HepG2 (cell line): Measurements from ENCODE around the gene SMAD3. TPM values are rescaled to one million over a fixed set of nuclear protein-coding genes. Genes with fewer than 3 reads are reported as not detected.

ENCODE experiments used
- EEA1 ChIP-seq: sonication (generic); formaldehyde crosslinking; IDR thresholded peaks from 2 replicates; pipeline ENCODE4 v1.5.1; 2020; ENCODE audit warnings: mild to moderate bottlenecking, missing genetic modification reagents, borderline replicate concordance
- FLYWCH1 ChIP-seq: sonication (generic); formaldehyde crosslinking; IDR thresholded peaks from 2 replicates; pipeline ENCODE4 v1.8.1; 2023; ENCODE audit warnings: mild to moderate bottlenecking, missing genetic modification reagents
- GATAD1 ChIP-seq: IDR thresholded peaks from 2 replicates; pipeline ENCODE4 v1.6.1; 2016; ENCODE audit warnings: missing genetic modification reagents, missing compliant biosample characterization
- HOXA3 ChIP-seq: sonication (generic); formaldehyde crosslinking; IDR thresholded peaks from 2 replicates; pipeline ENCODE4 v1.5.0; 2020; ENCODE audit warnings: missing genetic modification reagents
- JUND ChIP-seq: sonication (generic); formaldehyde crosslinking; IDR thresholded peaks from 2 replicates; pipeline ENCODE4 v1.8.0; 2022; ENCODE audit warnings: mild to moderate bottlenecking, missing genetic modification reagents
- MIER3 ChIP-seq: IDR thresholded peaks from 2 replicates; pipeline ENCODE4 v1.6.1; 2016; ENCODE audit warnings: missing compliant biosample characterization, borderline replicate concordance
- ONECUT2 ChIP-seq: sonication (generic); formaldehyde crosslinking; IDR thresholded peaks from 2 replicates; pipeline ENCODE4 v1.4.0; 2020; ENCODE audit warnings: missing genetic modification reagents
- RORA ChIP-seq: sonication (generic); formaldehyde crosslinking; IDR thresholded peaks from 2 replicates; pipeline ENCODE4 v1.5.0; 2020; ENCODE audit warnings: mild to moderate bottlenecking, missing genetic modification reagents, moderate library complexity
- XBP1 ChIP-seq: sonication (generic); formaldehyde crosslinking; IDR thresholded peaks from 2 replicates; pipeline ENCODE4 v1.5.0; 2020; ENCODE audit warnings: missing genetic modification reagents
- XRCC5 ChIP-seq: fragments of 200-400 bp; formaldehyde crosslinking; optimal IDR thresholded peaks from 2 replicates; pipeline ENCODE3; 2017; ENCODE audit warnings: mild to moderate bottlenecking, low read length
- ZBTB3 ChIP-seq: sonication (generic); formaldehyde crosslinking; IDR thresholded peaks from 2 replicates; pipeline ENCODE4 v1.4.0; 2020; ENCODE audit warnings: low read depth, mild to moderate bottlenecking, moderate library complexity, missing genetic modification reagents, borderline replicate concordance
- ZBTB44 ChIP-seq: sonication (generic); formaldehyde crosslinking; IDR thresholded peaks from 2 replicates; pipeline ENCODE4 v1.4.0; 2020; ENCODE audit warnings: missing genetic modification reagents
- ZFP1 ChIP-seq: IDR thresholded peaks from 2 replicates; pipeline ENCODE4 v1.6.1; 2016
- ZFP36L2 ChIP-seq: sonication (generic); formaldehyde crosslinking; IDR thresholded peaks from 2 replicates; pipeline ENCODE4 v1.4.0; 2020; ENCODE audit warnings: missing genetic modification reagents
- ZKSCAN1 ChIP-seq: fragments of 150-350 bp; IDR thresholded peaks from 2 replicates; pipeline ENCODE4 v1.6.1; 2014; ENCODE audit warnings: low read length
- ZMAT5 ChIP-seq: sonication (generic); formaldehyde crosslinking; IDR thresholded peaks from 2 replicates; pipeline ENCODE4 v1.5.0; 2020; ENCODE audit warnings: mild to moderate bottlenecking, low read depth, missing genetic modification reagents, borderline replicate concordance
- ZNF350 ChIP-seq: sonication (generic); formaldehyde crosslinking; IDR thresholded peaks from 2 replicates; pipeline ENCODE4 v1.4.0; 2020; ENCODE audit warnings: mild to moderate bottlenecking, low read depth, missing genetic modification reagents, borderline replicate concordance
- ZNF550 ChIP-seq: sonication (generic); formaldehyde crosslinking; IDR thresholded peaks from 2 replicates; pipeline ENCODE4 v1.4.0; 2020; ENCODE audit warnings: mild to moderate bottlenecking, missing genetic modification reagents, borderline replicate concordance
- ZSCAN25 ChIP-seq: sonication (generic); formaldehyde crosslinking; IDR thresholded peaks from 2 replicates; pipeline ENCODE4 v1.8.0; 2022; ENCODE audit warnings: mild to moderate bottlenecking, missing genetic modification reagents
- polyA plus RNA-seq, 8 experiments: library from polyadenylated mRNA; depleted of rRNA in 3 of 8; stranded (reverse) in 7 of 8; unstranded in 1 of 8; fragments of >200 nt; fragmentation: Illumina TruSeq in 4 of 8; extraction: Trizol in 4 of 8; gene quantifications; 2 replicates each; pipeline versions ENCODE4 v1.2.1 to v1.2.3, GENCODE V29; 2011 to 2016; ENCODE audit warnings: low read depth in 4 of 8, missing spikeins in 1 of 8, mixed read lengths in 1 of 8; ENCODE audit not compliant: insufficient read depth in 1 of 8
- total RNA-seq, 5 experiments: library from RNA; depleted of rRNA; stranded (reverse); fragments of >200 nt; fragmentation: Illumina TruSeq; extraction: Trizol; gene quantifications; 2 replicates each; pipeline ENCODE4 v1.2.3, GENCODE V29; 2016; ENCODE audit warnings: low read depth in 1 of 5
- TF ChIP-seq, protein P1 (sequence below): sonication (generic); formaldehyde crosslinking; IDR thresholded peaks from 2 replicates; pipeline ENCODE4 v1.5.0; 2020; ENCODE audit warnings: mild to moderate bottlenecking, missing genetic modification reagents
- TF ChIP-seq, protein P2 (sequence below): sonication (generic); formaldehyde crosslinking; IDR thresholded peaks from 2 replicates; pipeline ENCODE4 v1.8.0; 2022; ENCODE audit warnings: mild to moderate bottlenecking, missing genetic modification reagents, moderate library complexity
- TF ChIP-seq, protein P3 (sequence below): sonication (generic); formaldehyde crosslinking; conservative IDR thresholded peaks from 2 replicates; pipeline ENCODE4 v1.8.0; 2022; ENCODE audit warnings: low read depth, missing genetic modification reagents
- TF ChIP-seq, protein P4 (sequence below): sonication (generic); formaldehyde crosslinking; IDR thresholded peaks from 2 replicates; pipeline ENCODE4 v1.8.0; 2022; ENCODE audit warnings: missing genetic modification reagents, low read depth, mild to moderate bottlenecking, borderline replicate concordance

Gene SMAD3
- total and polyA plus RNA-seq, 2 of the 13 experiments (the other 11 are each of a cell fraction or from before 2014, with no cell fraction given), result 8.6 to 56.3 TPM

DNA sequence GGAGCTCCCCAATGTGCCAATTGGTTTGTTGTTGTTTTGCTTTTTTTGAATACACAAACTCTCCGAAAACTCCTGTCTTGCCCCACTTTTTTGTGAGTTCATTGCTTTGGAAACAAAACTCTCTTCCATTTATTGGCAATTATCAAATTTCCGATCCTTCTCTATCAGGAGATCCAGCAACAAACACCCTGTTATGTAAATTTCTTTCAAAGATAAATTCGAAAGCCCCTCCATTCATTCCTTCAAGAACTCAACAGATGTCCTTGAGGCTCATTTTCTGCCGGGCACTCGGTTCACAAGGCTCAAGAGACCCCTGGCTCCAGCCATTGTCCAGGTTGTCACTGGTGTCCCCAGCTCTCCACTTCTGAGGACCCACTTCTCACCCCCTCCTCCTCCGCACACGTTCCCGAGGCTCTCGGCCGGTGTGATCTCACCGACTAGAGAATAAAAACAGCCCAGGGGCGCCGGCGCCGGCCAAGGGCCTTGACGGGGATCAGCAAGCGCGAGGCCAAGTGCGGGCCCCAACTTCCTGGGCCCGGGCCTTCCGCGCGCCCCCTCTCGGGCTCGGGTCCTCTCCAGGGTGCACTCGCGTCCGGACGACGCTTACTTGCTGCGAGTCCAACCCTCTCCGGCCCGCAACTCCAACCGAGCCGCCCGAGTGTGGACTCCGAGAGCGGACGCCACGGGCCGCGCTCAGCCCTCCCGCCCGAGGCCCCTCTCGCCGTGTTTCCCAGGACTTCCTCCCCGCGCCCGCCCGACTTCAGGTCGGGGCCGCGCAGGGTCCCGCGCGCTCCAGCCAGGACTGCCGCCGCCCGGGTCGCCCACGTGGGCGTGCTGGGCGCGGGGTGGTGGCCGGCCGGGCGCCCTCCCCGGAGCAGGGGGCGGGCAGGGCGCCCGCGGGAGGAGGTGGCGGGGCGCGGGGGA, 533 bp upstream of the SMAD3 start (continued):
- TF ChIP-seq JUND (CRISPR knock-in tag) (no peak), ZFP1 (CRISPR knock-in tag) (no peak), GATAD1 (CRISPR knock-in tag) (no peak), XBP1 (CRISPR knock-in tag) (no peak), XRCC5 (peak; percentile 46), ZBTB44 (CRISPR knock-in tag) (no peak), MIER3 (CRISPR knock-in tag) (no peak), HOXA3 (CRISPR knock-in tag) (no peak), ZSCAN25 (CRISPR knock-in tag) (no peak; the same call in 1 of the 2 replicates), RORA (CRISPR knock-in tag) (no peak), EEA1 (CRISPR knock-in tag) (no peak), ZBTB3 (CRISPR knock-in tag) (no peak), ZNF350 (CRISPR knock-in tag) (no peak), ONECUT2 (no peak; the same call in 1 of the 2 replicates), ZFP36L2 (CRISPR knock-in tag) (no peak), ZNF550 (no peak), ZMAT5 (CRISPR knock-in tag) (no peak), FLYWCH1 (CRISPR knock-in tag) (no peak), ZKSCAN1 (no peak)
- TF ChIP-seq, protein P1, sequence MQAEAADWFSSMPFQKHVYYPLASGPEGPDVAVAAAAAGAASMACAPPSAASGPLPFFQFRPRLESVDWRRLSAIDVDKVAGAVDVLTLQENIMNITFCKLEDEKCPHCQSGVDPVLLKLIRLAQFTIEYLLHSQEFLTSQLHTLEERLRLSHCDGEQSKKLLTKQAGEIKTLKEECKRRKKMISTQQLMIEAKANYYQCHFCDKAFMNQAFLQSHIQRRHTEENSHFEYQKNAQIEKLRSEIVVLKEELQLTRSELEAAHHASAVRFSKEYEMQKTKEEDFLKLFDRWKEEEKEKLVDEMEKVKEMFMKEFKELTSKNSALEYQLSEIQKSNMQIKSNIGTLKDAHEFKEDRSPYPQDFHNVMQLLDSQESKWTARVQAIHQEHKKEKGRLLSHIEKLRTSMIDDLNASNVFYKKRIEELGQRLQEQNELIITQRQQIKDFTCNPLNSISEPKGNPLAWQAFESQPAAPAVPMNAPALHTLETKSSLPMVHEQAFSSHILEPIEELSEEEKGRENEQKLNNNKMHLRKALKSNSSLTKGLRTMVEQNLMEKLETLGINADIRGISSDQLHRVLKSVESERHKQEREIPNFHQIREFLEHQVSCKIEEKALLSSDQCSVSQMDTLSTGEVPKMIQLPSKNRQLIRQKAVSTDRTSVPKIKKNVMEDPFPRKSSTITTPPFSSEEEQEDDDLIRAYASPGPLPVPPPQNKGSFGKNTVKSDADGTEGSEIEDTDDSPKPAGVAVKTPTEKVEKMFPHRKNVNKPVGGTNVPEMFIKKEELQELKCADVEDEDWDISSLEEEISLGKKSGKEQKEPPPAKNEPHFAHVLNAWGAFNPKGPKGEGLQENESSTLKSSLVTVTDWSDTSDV, result no peak
- TF ChIP-seq, protein P2, sequence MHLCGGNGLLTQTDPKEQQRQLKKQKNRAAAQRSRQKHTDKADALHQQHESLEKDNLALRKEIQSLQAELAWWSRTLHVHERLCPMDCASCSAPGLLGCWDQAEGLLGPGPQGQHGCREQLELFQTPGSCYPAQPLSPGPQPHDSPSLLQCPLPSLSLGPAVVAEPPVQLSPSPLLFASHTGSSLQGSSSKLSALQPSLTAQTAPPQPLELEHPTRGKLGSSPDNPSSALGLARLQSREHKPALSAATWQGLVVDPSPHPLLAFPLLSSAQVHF, result 0 out of 2 replicates have a peak, but pooled peaks have one; percentile 41
- TF ChIP-seq, protein P3, sequence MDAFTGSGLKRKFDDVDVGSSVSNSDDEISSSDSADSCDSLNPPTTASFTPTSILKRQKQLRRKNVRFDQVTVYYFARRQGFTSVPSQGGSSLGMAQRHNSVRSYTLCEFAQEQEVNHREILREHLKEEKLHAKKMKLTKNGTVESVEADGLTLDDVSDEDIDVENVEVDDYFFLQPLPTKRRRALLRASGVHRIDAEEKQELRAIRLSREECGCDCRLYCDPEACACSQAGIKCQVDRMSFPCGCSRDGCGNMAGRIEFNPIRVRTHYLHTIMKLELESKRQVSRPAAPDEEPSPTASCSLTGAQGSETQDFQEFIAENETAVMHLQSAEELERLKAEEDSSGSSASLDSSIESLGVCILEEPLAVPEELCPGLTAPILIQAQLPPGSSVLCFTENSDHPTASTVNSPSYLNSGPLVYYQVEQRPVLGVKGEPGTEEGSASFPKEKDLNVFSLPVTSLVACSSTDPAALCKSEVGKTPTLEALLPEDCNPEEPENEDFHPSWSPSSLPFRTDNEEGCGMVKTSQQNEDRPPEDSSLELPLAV, result no peak
- TF ChIP-seq, protein P4, sequence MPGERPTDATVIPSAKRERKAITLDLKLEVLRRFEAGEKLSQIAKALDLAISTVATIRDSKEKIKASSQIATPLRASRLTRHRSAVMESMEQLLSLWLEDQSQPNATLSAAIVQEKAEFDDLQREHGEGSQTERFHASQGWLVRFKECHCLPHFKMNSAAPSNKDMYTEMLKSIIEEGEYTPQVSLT (CRISPR knock-in tag), result no peak
